PC-9 (cell line): ENCODE measurements around the gene TMEM167A. TPM values are rescaled to one million over a fixed set of nuclear protein-coding genes. Genes with fewer than 3 reads are reported as not detected.
"Not testable (repeated sequence)": the region's sequence is repeated elsewhere in the genome, so short reads cannot be mapped to it uniquely, and the experiment has no call there.

Experiments
- BruUV-seq: library from RNA; stranded (reverse); fragments of 400-500 nt; replicated peaks from 2 replicates; lab custom pipeline; 2021; lab: Mats Ljungman, UMichigan
- CTCF ChIA-PET: fragments of 300-600 bp; sonication (Branson Sonifier 250); formaldehyde crosslinking; loops from one replicate; lab custom pipeline; 2022; ENCODE audit warnings: antibody characterized with exemption; lab: Charles Lee
- POLR2A ChIA-PET: fragments of 300-600 bp; sonication (Branson Sonifier 250); formaldehyde crosslinking; loops from one replicate; lab custom pipeline; 2022; ENCODE audit warnings: antibody characterized with exemption; ENCODE audit not compliant: unreplicated experiment; lab: Charles Lee
- DNase-seq, 2 experiments: peaks; one replicate each; pipeline versions ENCODE4 v3.0.0 to v3.0.0-alpha.2; 2015 to 2022; ENCODE audit warnings: mixed read lengths in 1 of 2
- H2AFZ ChIP-seq: fragments of 200-600 bp; sonication (generic); 2 replicates; pipeline ENCODE4 v1.8.1; 2017; ENCODE audit warnings: antibody characterized with exemption
- H3F3A ChIP-seq: fragments of 200-600 bp; sonication (generic); 2 replicates; pipeline ENCODE4 v1.8.1; 2017; ENCODE audit warnings: antibody characterized with exemption, mild to moderate bottlenecking, low read depth; ENCODE audit not compliant: insufficient read depth
- H3K27ac ChIP-seq: fragments of 200-600 bp; sonication (generic); 2 replicates; pipeline ENCODE4 v1.6.1; 2016; ENCODE audit warnings: mixed run types
- H3K27me3 ChIP-seq: fragments of 200-600 bp; sonication (generic); 2 replicates; pipeline ENCODE4 v1.6.1; 2016; ENCODE audit warnings: low read depth, mixed run types; ENCODE audit not compliant: insufficient read depth
- H3K36me3 ChIP-seq: fragments of 200-600 bp; sonication (generic); 2 replicates; pipeline ENCODE4 v1.6.1; 2016; ENCODE audit warnings: low read depth, mixed run types
- H3K4me1 ChIP-seq: fragments of 200-600 bp; sonication (generic); replicated peaks from 2 replicates; pipeline ENCODE4 v1.6.1; 2016; ENCODE audit warnings: mixed run types; ENCODE audit not compliant: insufficient read depth
- H3K4me2 ChIP-seq: fragments of 200-600 bp; sonication (generic); 2 replicates; pipeline ENCODE4 v1.6.1; 2017; ENCODE audit warnings: mixed run types
- H3K4me3 ChIP-seq: fragments of 200-600 bp; sonication (generic); 2 replicates; pipeline ENCODE4 v1.6.1; 2016; ENCODE audit warnings: mixed run types
- H3K79me2 ChIP-seq: fragments of 200-600 bp; sonication (generic); 2 replicates; pipeline ENCODE4 v1.6.1; 2017; ENCODE audit warnings: low read depth, mixed run types
- H3K9me2 ChIP-seq: fragments of 200-600 bp; sonication (generic); 2 replicates; pipeline ENCODE4 v1.8.1; 2017; ENCODE audit warnings: mild to moderate bottlenecking; ENCODE audit not compliant: insufficient read depth
- H3K9me3 ChIP-seq: fragments of 200-600 bp; sonication (generic); 2 replicates; pipeline ENCODE4 v1.8.1; 2016; ENCODE audit warnings: low read depth; ENCODE audit not compliant: insufficient read depth
- H4K20me1 ChIP-seq: fragments of 200-600 bp; sonication (generic); 2 replicates; pipeline ENCODE4 v1.8.1; 2017; ENCODE audit not compliant: insufficient read depth
- EZH2 ChIP-seq: fragments of 200-600 bp; sonication (generic); IDR thresholded peaks from 2 replicates; pipeline ENCODE4 v1.8.0; 2017; ENCODE audit warnings: antibody characterized with exemption, low read depth
- intact Hi-C: fragments of 100-400 bp; cut with micrococcal nuclease; formaldehyde crosslinking; loops from one replicate; pipeline ENCODE4 v1.10.0; 2022; ENCODE audit not compliant: unreplicated experiment
- total RNA-seq: library from RNA; stranded (reverse); gene quantifications from 2 replicates; pipeline ENCODE4 v1.2.3, GENCODE V29; 2021
- TF ChIP-seq, protein P1 (sequence below): fragments of 200-600 bp; sonication (generic); conservative IDR thresholded peaks from 2 replicates; pipeline ENCODE4 v1.6.1; 2017; ENCODE audit warnings: mixed run types, antibody characterized with exemption, mild to moderate bottlenecking, moderate library complexity

The TMEM167A gene
- total RNA-seq, 1 experiment from 2014 or later, result 82.7 TPM

DNA sequence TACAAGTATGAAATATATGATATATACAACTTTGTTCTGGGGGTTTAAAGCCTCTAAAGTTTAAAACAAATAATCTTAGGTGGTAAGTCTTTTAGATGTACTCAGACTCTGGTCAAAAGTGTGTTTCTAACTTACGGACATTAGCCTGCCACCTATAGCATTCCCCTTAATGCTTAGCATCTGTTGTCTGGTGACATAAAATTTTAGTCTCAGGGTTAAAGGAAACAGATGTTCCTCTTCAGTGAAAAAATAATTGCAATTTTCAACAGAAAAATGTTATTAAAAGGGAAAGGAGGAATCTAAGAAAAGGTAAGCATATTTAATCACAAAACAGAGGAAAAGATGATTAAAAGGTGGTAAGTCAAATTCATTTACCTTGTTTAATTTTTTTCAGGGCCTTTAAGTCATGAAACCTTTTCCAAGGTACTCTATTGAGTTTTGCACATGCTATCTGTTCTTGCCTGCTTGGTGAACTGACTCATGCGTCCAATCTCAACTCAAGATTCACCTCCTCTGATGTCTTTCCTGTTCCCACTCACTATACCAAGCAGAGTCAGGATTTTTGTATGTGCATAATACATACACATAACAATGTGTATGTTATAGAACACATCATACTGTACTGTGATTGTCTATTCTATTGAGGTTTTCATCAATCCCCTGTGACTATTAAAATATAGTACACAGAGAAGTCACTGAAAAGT lies 7.9 kb downstream of the TMEM167A start:
- DNase-seq, result no peak

DNA sequence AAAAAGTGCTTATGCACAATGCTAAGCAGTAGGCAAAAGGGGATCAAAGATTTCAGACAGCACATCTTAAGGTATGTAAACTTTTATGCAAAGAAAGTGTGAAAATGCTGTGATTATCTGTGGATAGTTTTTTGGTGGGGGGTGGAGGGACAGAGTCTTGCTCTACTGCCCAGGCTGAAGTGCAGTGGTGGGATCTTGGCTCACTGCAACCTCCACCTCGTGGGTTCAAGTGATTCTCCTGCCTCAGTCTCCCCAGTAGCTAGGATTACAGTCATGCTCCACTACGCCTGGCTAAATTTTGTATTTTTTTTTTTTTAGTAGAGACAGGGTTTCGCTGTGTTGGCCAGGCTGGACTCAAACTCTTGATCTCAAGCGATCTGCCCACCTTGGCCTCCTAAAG lies 9.8 kb downstream of the TMEM167A start:
- H3F3A ChIP-seq, H3K4me2 ChIP-seq, H3K4me1 ChIP-seq, POLR2A ChIA-PET, H3K4me3 ChIP-seq, H3K27me3 ChIP-seq, H3K9me2 ChIP-seq, CTCF ChIA-PET, intact Hi-C loops, H2AFZ ChIP-seq, H3K9me3 ChIP-seq, H3K27ac ChIP-seq, BruUV-seq, DNase-seq: not testable (repeated sequence)
- Histone ChIP-seq H4K20me1 (peaks cover 71% of the 10 kb centered on the region), H3K36me3 (peaks cover 11% of the 10 kb centered on the region), H3K79me2 (peaks cover 95% of the 10 kb centered on the region)

More for the DNA sequence above, 7.9 kb downstream of the TMEM167A start:
- peaks cover 97% of the 10 kb centered on the region for H3K79me2 ChIP-seq
- no peak for TF ChIP-seq EZH2
- BruUV-seq, result no TSS peak
- H2AFZ ChIP-seq, result no peak overlapping the region
- ChIA-PET CTCF (no interaction called here), POLR2A (no interaction called here)
- H3K27me3 ChIP-seq, result no peaks in the 10 kb centered on the region
- no peaks in the 10 kb centered on the region for H3K4me1 ChIP-seq
- H3K9me2 ChIP-seq, result no peaks in the 10 kb centered on the region; the same call in 1 of the 2 replicates
- H3K36me3 ChIP-seq, result peaks cover 9% of the 10 kb centered on the region; the same call in 1 of the 2 replicates
- H3K9me3 ChIP-seq, result no peaks in the 10 kb centered on the region
- H3K4me3 ChIP-seq, result no peak overlapping the region
- H3K27ac ChIP-seq, result no peak overlapping the region
- no peak overlapping the region for H3K4me2 ChIP-seq
- peaks cover 65% of the 10 kb centered on the region for H4K20me1 ChIP-seq
- no peaks in the 10 kb centered on the region for H3F3A ChIP-seq
- intact Hi-C loops, result no loop called here

DNA sequence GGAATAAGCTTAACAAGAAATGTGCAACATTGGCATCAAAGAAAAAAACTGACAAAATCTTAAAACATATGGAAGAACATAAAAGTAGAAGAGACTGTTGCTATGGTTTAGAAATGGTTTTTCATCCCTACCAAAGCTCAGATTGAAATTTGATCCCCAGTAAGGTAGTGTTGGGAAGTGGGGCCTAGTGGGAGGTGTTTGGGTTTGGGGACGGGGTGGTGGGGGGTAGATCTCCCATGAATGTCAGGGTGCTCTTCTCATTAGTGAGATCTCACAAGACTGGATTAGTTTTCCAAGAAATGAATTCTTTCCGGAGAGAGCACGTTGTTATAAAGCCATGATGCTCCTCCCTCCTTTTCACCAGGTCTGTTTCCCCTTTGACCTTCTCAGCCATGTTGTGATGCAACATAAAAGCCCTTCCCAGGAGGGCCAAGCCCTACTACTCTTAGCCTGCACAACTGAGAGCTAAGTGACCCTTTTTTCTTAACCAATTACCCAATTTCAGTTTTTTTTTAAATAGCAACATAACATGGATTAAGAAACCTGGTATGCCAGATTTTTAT lies 10.6 kb downstream of the TMEM167A start:
- H2AFZ ChIP-seq, result no peak overlapping the region
- TF ChIP-seq EZH2, result no peak
- TF ChIP-seq, protein P1, sequence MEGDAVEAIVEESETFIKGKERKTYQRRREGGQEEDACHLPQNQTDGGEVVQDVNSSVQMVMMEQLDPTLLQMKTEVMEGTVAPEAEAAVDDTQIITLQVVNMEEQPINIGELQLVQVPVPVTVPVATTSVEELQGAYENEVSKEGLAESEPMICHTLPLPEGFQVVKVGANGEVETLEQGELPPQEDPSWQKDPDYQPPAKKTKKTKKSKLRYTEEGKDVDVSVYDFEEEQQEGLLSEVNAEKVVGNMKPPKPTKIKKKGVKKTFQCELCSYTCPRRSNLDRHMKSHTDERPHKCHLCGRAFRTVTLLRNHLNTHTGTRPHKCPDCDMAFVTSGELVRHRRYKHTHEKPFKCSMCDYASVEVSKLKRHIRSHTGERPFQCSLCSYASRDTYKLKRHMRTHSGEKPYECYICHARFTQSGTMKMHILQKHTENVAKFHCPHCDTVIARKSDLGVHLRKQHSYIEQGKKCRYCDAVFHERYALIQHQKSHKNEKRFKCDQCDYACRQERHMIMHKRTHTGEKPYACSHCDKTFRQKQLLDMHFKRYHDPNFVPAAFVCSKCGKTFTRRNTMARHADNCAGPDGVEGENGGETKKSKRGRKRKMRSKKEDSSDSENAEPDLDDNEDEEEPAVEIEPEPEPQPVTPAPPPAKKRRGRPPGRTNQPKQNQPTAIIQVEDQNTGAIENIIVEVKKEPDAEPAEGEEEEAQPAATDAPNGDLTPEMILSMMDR, result no peak
- no peaks in the 10 kb centered on the region for H3K9me3 ChIP-seq
- H3K4me3 ChIP-seq, result no peak overlapping the region
- no peaks in the 10 kb centered on the region; the same call in 1 of the 2 replicates for H3K9me2 ChIP-seq
- H3K4me2 ChIP-seq, result no peak overlapping the region
- H3F3A ChIP-seq, result no peaks in the 10 kb centered on the region
- no peaks in the 10 kb centered on the region for H3K27me3 ChIP-seq
- POLR2A ChIA-PET, result no interaction called here
- H3K4me1 ChIP-seq, result no peaks in the 10 kb centered on the region
- peaks cover 95% of the 10 kb centered on the region for H3K79me2 ChIP-seq
- CTCF ChIA-PET, result no interaction called here
- intact Hi-C loops, result no loop called here
- DNase-seq, result no peak
- H3K36me3 ChIP-seq, result peaks cover 16% of the 10 kb centered on the region
- no TSS peak for BruUV-seq
- H3K27ac ChIP-seq, result no peak overlapping the region
- H4K20me1 ChIP-seq, result peaks cover 69% of the 10 kb centered on the region

DNA sequence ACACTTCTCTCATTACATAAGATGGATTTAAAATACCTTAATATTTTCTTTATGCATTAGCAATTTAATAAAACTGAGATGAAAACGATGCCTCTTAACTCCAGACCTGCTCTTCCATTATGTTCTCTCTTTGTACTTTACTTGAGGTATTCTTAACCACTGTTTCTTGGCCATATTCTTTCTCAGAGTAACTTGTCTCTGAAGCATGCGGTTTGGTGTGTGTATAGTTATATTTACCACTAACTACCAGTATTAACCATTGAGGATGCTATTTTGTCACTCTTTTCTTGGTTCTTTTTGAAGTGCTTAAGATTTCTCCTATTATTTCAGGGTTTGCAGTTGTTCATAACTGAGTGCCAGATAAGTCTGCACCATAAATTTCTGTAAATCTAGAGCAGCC lies 17.9 kb downstream of the TMEM167A start:
- no peak overlapping the region for H3K4me3 ChIP-seq
- H3K9me3 ChIP-seq, result no peaks in the 10 kb centered on the region
- intact Hi-C loops, result no loop called here
- peaks cover 32% of the 10 kb centered on the region for H4K20me1 ChIP-seq
- ChIA-PET POLR2A (no interaction called here), CTCF (no interaction called here)
- peaks cover 30% of the 10 kb centered on the region for H3K79me2 ChIP-seq
- no peaks in the 10 kb centered on the region; the same call in 1 of the 2 replicates for H3K9me2 ChIP-seq
- TF ChIP-seq, protein P1, result no peak
- no peak for TF ChIP-seq EZH2
- H3K27ac ChIP-seq, result no peak overlapping the region
- H3K4me1 ChIP-seq, result no peaks in the 10 kb centered on the region
- no peak overlapping the region for H3K4me2 ChIP-seq
- no peaks in the 10 kb centered on the region for H3K27me3 ChIP-seq
- H2AFZ ChIP-seq, result no peak overlapping the region
- BruUV-seq, result no TSS peak
- peaks cover 33% of the 10 kb centered on the region for H3K36me3 ChIP-seq
- DNase-seq, result no peak
- H3F3A ChIP-seq, result no peaks in the 10 kb centered on the region
